ENCODE measurements around the gene PARD6G. TPM values are rescaled to one million over a fixed set of nuclear protein-coding genes. Genes with fewer than 3 reads are reported as not detected.

The PARD6G gene
- total and polyA plus RNA-seq, 2 of the 13 experiments (the other 11 are each of a cell fraction or from before 2014, with no cell fraction given): 3.6 to 7.4 TPM

GRCh38 chr18:80198994-80199748 is 48.1 kb downstream of the PARD6G start:
- Histone ChIP-seq H3K4me3 (replicated peaks in 1 of 3; ENCODE audit: insufficient read depth in 1 of 3, low read depth in 2 of 3, low read length in 3 of 3) (no peak overlapping the region), H3K9me3 (ENCODE audit: low read length) (no peaks in the 10 kb centered on the region), H3K36me3 (replicated peaks in 1 of 2; ENCODE audit: control insufficient read depth in 1 of 2, insufficient read depth in 2 of 2, low read length in 2 of 2) (no peaks in the 10 kb centered on the region), H4K20me1 (ENCODE audit: insufficient read depth, low read length) (no peaks in the 10 kb centered on the region), H3K9ac (ENCODE audit: insufficient read depth, low read depth, low read length) (no peak overlapping the region), H3K4me2 (ENCODE audit: low read depth, low read length) (no peak overlapping the region), H3K4me1 (ENCODE audit: insufficient read depth, low read length) (peaks cover 23% of the 10 kb centered on the region), H3K27me3 (ENCODE audit: control insufficient read depth in 1 of 2, insufficient read depth in 2 of 2, low read length in 2 of 2) (no peaks in the 10 kb centered on the region), H3K79me2 (ENCODE audit: insufficient read depth, low read length) (no peaks in the 10 kb centered on the region), H3K27ac (ENCODE audit: extremely low read length, insufficient read depth, low read length) (no peak overlapping the region), H2AFZ (ENCODE audit: low read length) (no peak overlapping the region)
- ChIA-PET POLR2A (interaction anchor here (1.0 kb wide), 1 partner anchor 48 kb away, joined by 4 read pairs; the partner anchor contains the start of gene PARD6G), CTCF (ENCODE audit: low intra/inter-chr PET ratio, low total read pairs) (interaction anchor here (0.9 to 2.0 kb wide), 3 partner anchors 28 to 63 kb away, joined by 3 to 19 read pairs (median 8); no protein-coding TSS in a partner anchor)
- in situ Hi-C loops (cut with HindIII; ENCODE audit: extremely low pct_ligation_motif_present, low pct_unique_long_range_greater_than_20kb) (no loop called here), intact Hi-C loops (cut with micrococcal nuclease; ENCODE audit: unreplicated experiment) (no loop called here)
- ATAC-seq: no peak
- FAIRE-seq: no peak
- no TSS peak for BruUV-seq (replicated peaks)
- TF ChIP-seq TBX3 (IDR thresholded peaks at IDR 0.05; ENCODE audit: borderline replicate concordance) (no peak), HIVEP1 (CRISPR knock-in tag; IDR thresholded peaks at IDR 0.05) (no peak), SALL1 (CRISPR knock-in tag; IDR thresholded peaks at IDR 0.05) (no peak), ZNF678 (CRISPR knock-in tag; IDR thresholded peaks at IDR 0.05) (no peak), MED1 (CRISPR knock-in tag; IDR thresholded peaks at IDR 0.05) (no peak), YEATS4 (CRISPR knock-in tag; IDR thresholded peaks at IDR 0.05; ENCODE audit: borderline replicate concordance) (no peak), IKZF5 (CRISPR knock-in tag; IDR thresholded peaks at IDR 0.05) (no peak)
- 97% methylated on average over 15 of the region's 15 CpGs for WGBS (ENCODE audit: low lambda C conversion rate)
- no peak for DNase-seq (ENCODE audit: low spot score)

DNA sequence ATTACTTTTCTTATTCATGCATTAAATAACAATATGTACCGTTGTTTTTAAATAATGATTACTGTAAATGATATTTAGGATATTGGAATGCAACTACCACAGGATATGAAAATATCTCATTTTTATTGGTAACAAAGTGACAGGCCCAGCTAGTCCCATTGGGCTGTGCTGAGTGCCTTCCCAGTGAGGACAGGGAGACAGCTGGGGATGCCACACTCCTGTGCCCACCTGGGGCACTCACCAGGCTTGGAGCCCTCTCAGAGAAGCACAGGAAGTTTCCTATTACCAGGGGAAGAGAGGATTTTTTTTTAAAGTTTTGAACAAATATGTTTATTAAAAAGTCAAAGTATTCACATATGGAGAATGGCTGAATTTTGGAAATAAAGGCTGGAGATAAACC is 48.9 kb downstream of the PARD6G start:
- ChIA-PET CTCF (ENCODE audit: low intra/inter-chr PET ratio, low total read pairs) (no interaction called here), POLR2A (no interaction called here)
- Histone ChIP-seq H3K9me3 (ENCODE audit: low read length) (no peaks in the 10 kb centered on the region), H2AFZ (ENCODE audit: low read length) (no peak overlapping the region), H3K4me2 (ENCODE audit: low read depth, low read length) (no peak overlapping the region), H4K20me1 (ENCODE audit: insufficient read depth, low read length) (no peaks in the 10 kb centered on the region), H3K27ac (ENCODE audit: extremely low read length, insufficient read depth, low read length) (no peak overlapping the region), H3K79me2 (ENCODE audit: insufficient read depth, low read length) (no peaks in the 10 kb centered on the region), H3K4me1 (ENCODE audit: insufficient read depth, low read length) (peaks cover 26% of the 10 kb centered on the region), H3K36me3 (replicated peaks in 1 of 2; ENCODE audit: control insufficient read depth in 1 of 2, insufficient read depth in 2 of 2, low read length in 2 of 2) (no peaks in the 10 kb centered on the region), H3K27me3 (ENCODE audit: control insufficient read depth in 1 of 2, insufficient read depth in 2 of 2, low read length in 2 of 2) (no peaks in the 10 kb centered on the region), H3K4me3 (replicated peaks in 1 of 3; ENCODE audit: insufficient read depth in 1 of 3, low read depth in 2 of 3, low read length in 3 of 3) (no peak overlapping the region), H3K9ac (ENCODE audit: insufficient read depth, low read depth, low read length) (no peak overlapping the region)
- 89% methylated on average over 1 of the region's 1 CpG for WGBS (ENCODE audit: low lambda C conversion rate)
- ATAC-seq (no peak), FAIRE-seq (no peak), DNase-seq (ENCODE audit: low spot score) (no peak)
- TF ChIP-seq MEIS1 (CRISPR knock-in tag; IDR thresholded peaks at IDR 0.05; ENCODE audit: borderline replicate concordance): no peak
- no peak for TF ChIP-seq HNRNPH1 (optimal IDR thresholded peaks at IDR 0.05; ENCODE audit: low read depth, low read length)
- in situ Hi-C loops (cut with HindIII; ENCODE audit: extremely low pct_ligation_motif_present, low pct_unique_long_range_greater_than_20kb): no loop called here
- no TSS peak for BruUV-seq (replicated peaks)
- intact Hi-C loops (cut with micrococcal nuclease; ENCODE audit: unreplicated experiment): no loop called here

Data from HepG2 (cell line).